Measurements from ENCODE around the gene CD300H. TPM values are rescaled to one million over a fixed set of nuclear protein-coding genes. Genes with fewer than 3 reads are reported as not detected.
A peak's percentile ranks its signal among the peaks of the same experiment; 100 is the strongest.
"Not testable (repeated sequence)": the region's sequence is repeated elsewhere in the genome, so short reads cannot be mapped to it uniquely, and the experiment has no call there.

Gene CD300H
- total RNA-seq, 1 donor from 2014 or later = not detected

DNA sequence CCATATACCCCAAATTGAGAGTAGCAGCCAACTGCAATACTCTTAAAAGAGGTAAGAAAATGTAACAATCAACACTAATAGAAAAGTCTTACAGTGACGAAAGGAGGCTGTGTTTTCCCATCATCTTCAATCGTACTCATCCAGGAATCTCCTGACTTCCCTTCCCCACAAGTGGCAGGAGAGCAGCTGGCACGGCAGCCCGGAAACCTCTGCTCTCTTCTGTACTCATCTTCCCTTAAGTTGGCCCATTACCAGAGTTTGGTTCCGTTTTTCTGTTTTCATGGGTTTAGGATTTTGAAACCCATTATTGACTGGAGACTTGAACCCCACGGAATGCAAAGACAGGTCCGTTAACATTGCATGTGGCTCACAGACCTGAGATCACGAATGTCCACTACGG is 11.7 kb upstream of the CD300H start:
- no peaks in the 10 kb centered on the region for H3F3A ChIP-seq (ENCODE audit: low read depth)
- no peak overlapping the region for H3K4me3 ChIP-seq
- H3K9me3 Mint-ChIP-seq = peaks cover 2% of the 10 kb centered on the region
- H3K27me3 ChIP-seq = peaks cover 14% of the 10 kb centered on the region
- H4K20me1 ChIP-seq (ENCODE audit: low read depth) = no peaks in the 10 kb centered on the region
- no peaks in the 10 kb centered on the region for H3K36me3 Mint-ChIP-seq
- H3K27me3 Mint-ChIP-seq (ENCODE audit: insufficient read depth, low read depth) = peaks cover 16% of the 10 kb centered on the region
- H3K4me3 Mint-ChIP-seq = no peak overlapping the region
- H3K9me3 ChIP-seq (ENCODE audit: low read depth) = no peaks in the 10 kb centered on the region
- H3K4me1 ChIP-seq = no peaks in the 10 kb centered on the region
- no peak overlapping the region for H3K27ac ChIP-seq
- H2AFZ ChIP-seq (replicated peaks) = no peak overlapping the region
- no peak overlapping the region for H3K27ac Mint-ChIP-seq
- H3K9ac ChIP-seq = no peak overlapping the region
- TF ChIP-seq, protein P1, sequence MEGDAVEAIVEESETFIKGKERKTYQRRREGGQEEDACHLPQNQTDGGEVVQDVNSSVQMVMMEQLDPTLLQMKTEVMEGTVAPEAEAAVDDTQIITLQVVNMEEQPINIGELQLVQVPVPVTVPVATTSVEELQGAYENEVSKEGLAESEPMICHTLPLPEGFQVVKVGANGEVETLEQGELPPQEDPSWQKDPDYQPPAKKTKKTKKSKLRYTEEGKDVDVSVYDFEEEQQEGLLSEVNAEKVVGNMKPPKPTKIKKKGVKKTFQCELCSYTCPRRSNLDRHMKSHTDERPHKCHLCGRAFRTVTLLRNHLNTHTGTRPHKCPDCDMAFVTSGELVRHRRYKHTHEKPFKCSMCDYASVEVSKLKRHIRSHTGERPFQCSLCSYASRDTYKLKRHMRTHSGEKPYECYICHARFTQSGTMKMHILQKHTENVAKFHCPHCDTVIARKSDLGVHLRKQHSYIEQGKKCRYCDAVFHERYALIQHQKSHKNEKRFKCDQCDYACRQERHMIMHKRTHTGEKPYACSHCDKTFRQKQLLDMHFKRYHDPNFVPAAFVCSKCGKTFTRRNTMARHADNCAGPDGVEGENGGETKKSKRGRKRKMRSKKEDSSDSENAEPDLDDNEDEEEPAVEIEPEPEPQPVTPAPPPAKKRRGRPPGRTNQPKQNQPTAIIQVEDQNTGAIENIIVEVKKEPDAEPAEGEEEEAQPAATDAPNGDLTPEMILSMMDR (IDR thresholded peaks at IDR 0.05) = no peak
- TF ChIP-seq EZH2phosphoT487 (IDR thresholded peaks at IDR 0.05) (no peak), EZH2 (IDR thresholded peaks at IDR 0.05) (no peak)
- H3K36me3 ChIP-seq = no peaks in the 10 kb centered on the region
- H3K79me2 ChIP-seq (ENCODE audit: low read depth) = no peaks in the 10 kb centered on the region
- DNase-seq (ENCODE audit: low spot score) = no peak
- H3K4me2 ChIP-seq = no peak overlapping the region
- no peaks in the 10 kb centered on the region for H3K4me1 Mint-ChIP-seq

DNA sequence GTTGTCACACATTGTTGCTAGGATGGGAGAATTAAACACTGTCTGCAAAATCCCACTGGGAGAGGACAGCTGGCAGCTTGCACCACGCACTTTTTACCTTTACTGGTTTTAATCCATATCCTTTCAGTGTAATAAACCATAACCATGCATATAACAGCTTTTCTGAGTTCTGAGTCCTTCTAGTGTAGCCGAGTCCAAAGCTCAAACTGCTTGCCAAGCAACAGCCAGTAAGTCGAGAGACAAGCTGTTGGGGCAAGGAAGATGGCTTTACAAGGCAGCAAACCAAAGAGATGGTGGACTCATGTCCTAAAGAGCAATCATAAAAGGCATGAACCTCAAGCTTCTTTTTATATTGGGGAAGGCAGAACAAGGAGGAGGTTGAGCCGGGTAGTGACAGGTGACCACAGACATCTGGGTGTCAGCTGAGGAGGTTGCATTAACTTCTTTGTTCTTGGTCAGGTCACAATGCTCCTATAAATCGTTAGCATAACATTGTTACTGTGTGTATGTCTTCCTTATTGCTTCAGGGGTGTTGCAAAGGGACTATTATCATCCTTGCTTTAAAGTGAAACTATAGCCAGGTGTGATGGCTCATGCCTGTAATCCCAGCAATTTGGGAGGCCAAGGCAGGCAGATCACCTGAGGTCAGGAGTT is 7.3 kb upstream of the CD300H start:
- no peak overlapping the region for H3K4me3 Mint-ChIP-seq
- DNase-seq (ENCODE audit: low spot score) = no peak
- H3K79me2 ChIP-seq (ENCODE audit: low read depth) = no peaks in the 10 kb centered on the region
- no peak overlapping the region for H3K9ac ChIP-seq
- H3K27me3 Mint-ChIP-seq (ENCODE audit: insufficient read depth, low read depth) = peaks cover 12% of the 10 kb centered on the region
- TF ChIP-seq EZH2phosphoT487 (IDR thresholded peaks at IDR 0.05) = no peak
- TF ChIP-seq, protein P1 (IDR thresholded peaks at IDR 0.05) = no peak
- TF ChIP-seq EZH2 (IDR thresholded peaks at IDR 0.05) = no peak
- H3K27ac ChIP-seq = no peak overlapping the region
- H3F3A ChIP-seq (ENCODE audit: low read depth) = no peaks in the 10 kb centered on the region
- H3K9me3 ChIP-seq (ENCODE audit: low read depth) = no peaks in the 10 kb centered on the region
- no peaks in the 10 kb centered on the region for H4K20me1 ChIP-seq (ENCODE audit: low read depth)
- H2AFZ ChIP-seq (replicated peaks) = no peak overlapping the region
- H3K4me1 Mint-ChIP-seq = no peaks in the 10 kb centered on the region
- H3K4me3 ChIP-seq = no peak overlapping the region
- H3K9me3 Mint-ChIP-seq = no peaks in the 10 kb centered on the region
- no peaks in the 10 kb centered on the region for H3K36me3 ChIP-seq
- peaks cover 24% of the 10 kb centered on the region for H3K27me3 ChIP-seq
- no peaks in the 10 kb centered on the region for H3K36me3 Mint-ChIP-seq
- H3K4me1 ChIP-seq = no peaks in the 10 kb centered on the region
- H3K27ac Mint-ChIP-seq = no peak overlapping the region
- no peak overlapping the region for H3K4me2 ChIP-seq

DNA sequence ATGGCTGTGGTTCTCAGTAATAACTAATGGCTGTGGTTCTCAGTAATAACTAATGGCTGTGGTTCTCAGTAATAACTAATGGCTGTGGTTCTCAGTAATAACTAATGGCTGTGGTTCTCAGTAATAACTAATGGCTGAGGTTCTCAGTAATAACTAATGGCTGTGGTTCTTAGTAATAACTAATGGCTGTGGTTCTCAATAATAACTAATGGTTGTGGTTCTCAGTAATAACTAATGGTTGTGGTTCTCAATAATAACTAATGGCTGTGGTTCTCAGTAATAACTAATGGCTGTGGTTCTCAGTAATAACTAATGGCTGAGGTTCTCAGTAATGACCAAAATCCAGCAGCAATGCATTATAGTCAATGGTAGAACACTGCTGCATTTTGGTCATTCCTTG is 6.3 kb upstream of the CD300H start:
- not testable (repeated sequence) for H3K9me3 Mint-ChIP-seq; H3K4me1 ChIP-seq; H3K4me1 Mint-ChIP-seq; H3F3A ChIP-seq (ENCODE audit: low read depth); H2AFZ ChIP-seq (replicated peaks); H3K9ac ChIP-seq; H3K27ac Mint-ChIP-seq; H3K36me3 Mint-ChIP-seq; H3K27ac ChIP-seq; H4K20me1 ChIP-seq (ENCODE audit: low read depth); H3K9me3 ChIP-seq (ENCODE audit: low read depth); H3K4me3 Mint-ChIP-seq; H3K4me2 ChIP-seq; H3K4me3 ChIP-seq; H3K36me3 ChIP-seq; DNase-seq (ENCODE audit: low spot score); H3K79me2 ChIP-seq (ENCODE audit: low read depth)
- peaks cover 24% of the 10 kb centered on the region for H3K27me3 ChIP-seq
- H3K27me3 Mint-ChIP-seq (ENCODE audit: insufficient read depth, low read depth) = peaks cover 12% of the 10 kb centered on the region

DNA sequence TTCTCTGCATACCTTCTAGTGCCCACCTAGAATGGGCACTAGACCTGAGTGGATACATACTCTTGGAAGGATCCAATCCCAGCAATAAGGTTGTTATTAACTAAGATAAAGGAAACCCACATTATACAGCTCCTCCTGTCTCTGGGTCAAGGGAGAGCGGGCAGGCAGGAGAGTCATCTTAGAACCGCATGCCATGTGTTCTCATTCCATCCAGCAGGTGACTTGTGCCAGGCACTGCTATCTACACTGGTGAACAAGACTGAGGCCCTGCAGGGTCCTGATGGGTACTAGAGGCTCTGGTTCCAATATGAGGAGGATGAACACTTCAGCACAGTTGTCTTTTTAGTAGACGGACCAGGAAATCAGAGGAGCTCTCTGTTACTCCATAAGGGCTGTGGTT is 5.9 kb upstream of the CD300H start:
- no peak for TF ChIP-seq EZH2 (IDR thresholded peaks at IDR 0.05)
- TF ChIP-seq, protein P1 (IDR thresholded peaks at IDR 0.05) = peak; percentile 6
- H3K4me1 ChIP-seq = no peaks in the 10 kb centered on the region
- H3K4me3 Mint-ChIP-seq = no peak overlapping the region
- no peaks in the 10 kb centered on the region for H3K4me1 Mint-ChIP-seq
- no peak overlapping the region for H3K27ac ChIP-seq
- H3K79me2 ChIP-seq (ENCODE audit: low read depth) = no peaks in the 10 kb centered on the region
- no peaks in the 10 kb centered on the region for H3K9me3 ChIP-seq (ENCODE audit: low read depth)
- H3K4me3 ChIP-seq = no peak overlapping the region
- H3K27ac Mint-ChIP-seq = no peak overlapping the region
- peaks cover 24% of the 10 kb centered on the region for H3K27me3 ChIP-seq
- DNase-seq (ENCODE audit: low spot score) = no peak
- no peaks in the 10 kb centered on the region for H3F3A ChIP-seq (ENCODE audit: low read depth)
- H2AFZ ChIP-seq (replicated peaks) = no peak overlapping the region
- H3K4me2 ChIP-seq = no peak overlapping the region
- H3K9ac ChIP-seq = no peak overlapping the region
- H3K27me3 Mint-ChIP-seq (ENCODE audit: insufficient read depth, low read depth) = peaks cover 15% of the 10 kb centered on the region
- H4K20me1 ChIP-seq (ENCODE audit: low read depth) = no peaks in the 10 kb centered on the region
- H3K9me3 Mint-ChIP-seq = no peaks in the 10 kb centered on the region
- H3K36me3 ChIP-seq = no peaks in the 10 kb centered on the region
- H3K36me3 Mint-ChIP-seq = no peaks in the 10 kb centered on the region

All from neural progenitor cell (in vitro differentiated cells).